Loucy (cell line): Measurements from ENCODE around the gene GRIP1.

Experiments used
- H2AFZ ChIP-seq: fragments of 200-600 bp; sonication (generic); 2 replicates; pipeline ENCODE4 v1.6.0; 2016; ENCODE audit warnings: antibody characterized with exemption, mild to moderate bottlenecking, low read length, moderate library complexity
- H3F3A ChIP-seq: fragments of 200-600 bp; 2 replicates; pipeline ENCODE4 v1.6.0; 2016; ENCODE audit warnings: antibody characterized with exemption, low read depth, mild to moderate bottlenecking
- H3K27me3 ChIP-seq: fragments of 200-600 bp; sonication (generic); 2 replicates; pipeline ENCODE4 v1.6.1; 2014; ENCODE audit warnings: low read length, mild to moderate bottlenecking; ENCODE audit not compliant: insufficient read depth, poor library complexity, severe bottlenecking
- H3K36me3 ChIP-seq: fragments of 200-600 bp; sonication (generic); 2 replicates; pipeline ENCODE4 v1.6.1; 2016; ENCODE audit warnings: low read length; ENCODE audit not compliant: insufficient read depth
- H3K4me1 ChIP-seq: fragments of 200-600 bp; sonication (generic); 2 replicates; pipeline ENCODE4 v1.5.1; 2014; ENCODE audit warnings: low read length, mild to moderate bottlenecking; ENCODE audit not compliant: insufficient read depth, poor library complexity, severe bottlenecking
- H3K4me2 ChIP-seq: fragments of 200-600 bp; sonication (generic); 2 replicates; pipeline ENCODE4 v1.6.0; 2014; ENCODE audit warnings: antibody characterized with exemption, low read length, low read depth, mild to moderate bottlenecking; ENCODE audit not compliant: poor library complexity, severe bottlenecking
- H3K4me3 ChIP-seq: fragments of 200-600 bp; sonication (generic); 2 replicates; pipeline ENCODE4 v1.5.1; 2014; ENCODE audit warnings: low read length, mild to moderate bottlenecking, mixed read lengths; ENCODE audit not compliant: poor library complexity, severe bottlenecking
- H3K79me2 ChIP-seq: fragments of 200-600 bp; sonication (generic); 2 replicates; pipeline ENCODE4 v1.6.1; 2014; ENCODE audit warnings: low read length; ENCODE audit not compliant: insufficient read depth
- H3K9ac ChIP-seq: fragments of 200-600 bp; sonication (generic); 2 replicates; pipeline ENCODE4 v1.6.0; 2014; ENCODE audit warnings: mild to moderate bottlenecking, low read depth, low read length, moderate library complexity; ENCODE audit not compliant: poor library complexity, severe bottlenecking
- H3K9me2 ChIP-seq: fragments of 200-600 bp; sonication (generic); replicated peaks from 2 replicates; pipeline ENCODE4 v1.6.1; 2016; ENCODE audit warnings: low read depth, low read length, mixed read lengths
- H3K9me3 ChIP-seq: fragments of 200-600 bp; sonication (generic); 2 replicates; pipeline ENCODE4 v1.6.1; 2014; ENCODE audit warnings: mild to moderate bottlenecking, antibody characterized with exemption, low read length, low read depth; ENCODE audit not compliant: insufficient read depth
- H4K20me1 ChIP-seq: fragments of 200-600 bp; sonication (generic); 2 replicates; pipeline ENCODE4 v1.6.0; 2014; ENCODE audit warnings: antibody characterized with exemption, low read length, mild to moderate bottlenecking; ENCODE audit not compliant: insufficient read depth, poor library complexity, severe bottlenecking
- EZH2phosphoT487 ChIP-seq: fragments of 200-600 bp; IDR thresholded peaks from 2 replicates; pipeline ENCODE4 v1.6.1; 2018; ENCODE audit warnings: antibody characterized with exemption, mild to moderate bottlenecking, moderate library complexity, borderline replicate concordance
- TF ChIP-seq, protein P1 (sequence below): fragments of 200-600 bp; sonication (generic); conservative IDR thresholded peaks from 2 replicates; pipeline ENCODE4 v1.5.1; 2014; ENCODE audit warnings: mild to moderate bottlenecking, antibody characterized with exemption, low read length

Gene GRIP1

DNA sequence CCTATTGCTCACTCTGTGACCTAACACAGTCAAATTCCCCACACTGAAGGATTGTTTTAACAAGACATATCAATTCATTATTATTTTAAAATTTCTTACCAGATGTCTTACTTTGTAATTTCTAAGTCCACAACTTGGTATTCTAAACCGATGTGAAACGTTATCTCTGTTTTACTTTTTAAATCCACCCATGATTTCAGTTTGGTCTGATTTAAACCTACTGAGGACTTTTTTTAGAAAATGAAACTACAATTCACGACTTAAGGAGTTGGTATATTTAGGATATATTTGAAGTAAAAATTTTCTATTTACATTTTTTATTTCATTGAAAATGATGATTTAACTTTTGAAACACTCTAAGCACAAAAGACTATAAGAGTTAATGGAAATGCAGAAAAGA lies 35.1 kb upstream of the GRIP1 start:
- no peak overlapping the region for H3K4me3 ChIP-seq

DNA sequence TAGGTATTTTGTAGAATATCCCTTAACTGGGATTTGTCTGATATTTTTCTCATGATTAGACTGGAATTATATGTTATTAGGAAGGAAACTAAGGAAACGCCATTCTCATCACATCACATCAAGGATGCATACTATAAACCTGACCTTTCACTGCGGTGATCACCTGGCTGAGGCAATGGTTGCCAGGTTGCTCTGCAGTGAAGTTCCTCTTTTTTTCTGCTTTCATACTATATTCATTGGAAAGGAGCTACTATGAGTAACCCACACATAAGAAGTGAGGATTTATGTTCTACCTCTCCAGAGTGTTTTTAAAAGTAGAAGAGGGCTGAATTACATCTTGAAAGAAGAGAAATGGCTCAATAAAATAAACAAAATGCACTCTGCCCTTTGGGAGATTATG lies 31.0 kb upstream of the GRIP1 start:
- Histone ChIP-seq H3K4me3 (no peak overlapping the region), H3K4me1 (no peaks in the 10 kb centered on the region), H3K36me3 (no peaks in the 10 kb centered on the region), H3K79me2 (no peaks in the 10 kb centered on the region), H3F3A (no peaks in the 10 kb centered on the region), H3K27me3 (no peaks in the 10 kb centered on the region), H4K20me1 (no peaks in the 10 kb centered on the region), H3K4me2 (no peak overlapping the region), H3K9me2 (no peaks in the 10 kb centered on the region), H3K9ac (no peak overlapping the region), H2AFZ (no peak overlapping the region), H3K9me3 (no peaks in the 10 kb centered on the region)
- TF ChIP-seq, protein P1, sequence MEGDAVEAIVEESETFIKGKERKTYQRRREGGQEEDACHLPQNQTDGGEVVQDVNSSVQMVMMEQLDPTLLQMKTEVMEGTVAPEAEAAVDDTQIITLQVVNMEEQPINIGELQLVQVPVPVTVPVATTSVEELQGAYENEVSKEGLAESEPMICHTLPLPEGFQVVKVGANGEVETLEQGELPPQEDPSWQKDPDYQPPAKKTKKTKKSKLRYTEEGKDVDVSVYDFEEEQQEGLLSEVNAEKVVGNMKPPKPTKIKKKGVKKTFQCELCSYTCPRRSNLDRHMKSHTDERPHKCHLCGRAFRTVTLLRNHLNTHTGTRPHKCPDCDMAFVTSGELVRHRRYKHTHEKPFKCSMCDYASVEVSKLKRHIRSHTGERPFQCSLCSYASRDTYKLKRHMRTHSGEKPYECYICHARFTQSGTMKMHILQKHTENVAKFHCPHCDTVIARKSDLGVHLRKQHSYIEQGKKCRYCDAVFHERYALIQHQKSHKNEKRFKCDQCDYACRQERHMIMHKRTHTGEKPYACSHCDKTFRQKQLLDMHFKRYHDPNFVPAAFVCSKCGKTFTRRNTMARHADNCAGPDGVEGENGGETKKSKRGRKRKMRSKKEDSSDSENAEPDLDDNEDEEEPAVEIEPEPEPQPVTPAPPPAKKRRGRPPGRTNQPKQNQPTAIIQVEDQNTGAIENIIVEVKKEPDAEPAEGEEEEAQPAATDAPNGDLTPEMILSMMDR: no peak
- no peak for TF ChIP-seq EZH2phosphoT487

More for the DNA sequence above, 35.1 kb upstream of the GRIP1 start:
- Histone ChIP-seq H3F3A (no peaks in the 10 kb centered on the region), H3K27me3 (no peaks in the 10 kb centered on the region), H3K4me1 (no peaks in the 10 kb centered on the region), H3K4me2 (no peak overlapping the region), H3K9ac (no peak overlapping the region), H2AFZ (no peak overlapping the region), H3K9me3 (no peaks in the 10 kb centered on the region), H3K9me2 (no peaks in the 10 kb centered on the region), H4K20me1 (no peaks in the 10 kb centered on the region), H3K79me2 (no peaks in the 10 kb centered on the region), H3K36me3 (no peaks in the 10 kb centered on the region)
- TF ChIP-seq EZH2phosphoT487: no peak

DNA sequence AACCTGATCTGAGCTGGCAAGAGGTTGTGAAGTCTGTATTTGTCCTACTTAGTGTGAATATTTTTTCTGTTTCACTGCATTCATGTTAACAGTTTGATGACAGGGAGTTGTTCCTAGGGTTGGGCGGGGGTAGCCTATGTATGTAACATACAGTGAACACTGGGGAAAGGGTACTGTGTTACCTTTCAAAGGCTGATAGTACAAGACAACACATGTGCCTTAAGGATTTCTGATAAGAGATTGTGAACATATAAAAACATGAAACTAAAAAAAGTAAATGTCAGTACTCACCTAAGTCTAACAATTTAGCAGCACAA lies 30.5 kb upstream of the GRIP1 start:
- no peaks in the 10 kb centered on the region for H3K27me3 ChIP-seq
- no peaks in the 10 kb centered on the region for H3K79me2 ChIP-seq
- H3K9me3 ChIP-seq: no peaks in the 10 kb centered on the region
- no peak overlapping the region for H3K4me3 ChIP-seq
- H3K4me1 ChIP-seq: no peaks in the 10 kb centered on the region
- H4K20me1 ChIP-seq: no peaks in the 10 kb centered on the region
- no peaks in the 10 kb centered on the region for H3F3A ChIP-seq
- no peak for TF ChIP-seq EZH2phosphoT487
- TF ChIP-seq, protein P1: no peak
- H2AFZ ChIP-seq: no peak overlapping the region
- H3K9ac ChIP-seq: no peak overlapping the region
- H3K36me3 ChIP-seq: no peaks in the 10 kb centered on the region
- H3K9me2 ChIP-seq: no peaks in the 10 kb centered on the region
- no peak overlapping the region for H3K4me2 ChIP-seq

DNA sequence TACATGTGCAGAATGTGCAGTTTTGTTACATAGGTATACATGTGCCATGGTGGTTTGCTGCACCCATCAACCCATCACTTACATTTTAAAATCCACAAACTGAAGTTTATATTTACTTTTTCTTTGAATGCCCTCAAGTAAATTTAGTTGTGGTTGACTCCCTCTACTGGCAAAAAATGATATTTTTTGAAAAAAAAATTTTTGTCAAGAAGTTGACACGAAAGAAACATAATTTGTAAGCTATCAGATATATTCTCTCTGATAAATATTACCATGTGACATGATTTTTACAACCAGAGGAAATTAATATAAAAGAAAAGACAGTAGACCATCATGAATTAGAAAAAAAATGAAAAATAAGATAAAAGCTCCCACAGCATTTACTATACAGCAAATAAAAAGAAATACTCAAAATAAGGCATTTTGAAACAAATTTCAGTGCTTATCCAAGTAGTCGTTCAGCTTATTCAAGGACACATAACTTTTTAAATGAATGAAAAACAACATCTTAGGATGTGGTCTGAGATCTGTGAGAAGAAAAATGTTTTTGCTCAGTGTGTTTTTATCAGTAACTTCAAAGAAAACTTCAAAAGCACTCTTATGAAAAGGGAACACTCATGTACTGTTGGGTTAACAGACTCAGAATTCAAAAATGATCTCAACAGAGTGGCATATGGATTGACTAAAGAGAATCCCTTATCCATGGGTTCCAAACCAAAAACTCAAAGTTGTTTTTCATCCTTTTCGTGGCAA lies 30.0 kb upstream of the GRIP1 start:
- no peaks in the 10 kb centered on the region for H3F3A ChIP-seq
- H3K27me3 ChIP-seq: no peaks in the 10 kb centered on the region
- H4K20me1 ChIP-seq: no peaks in the 10 kb centered on the region
- no peaks in the 10 kb centered on the region for H3K9me2 ChIP-seq
- H2AFZ ChIP-seq: no peak overlapping the region
- H3K9me3 ChIP-seq: no peaks in the 10 kb centered on the region
- H3K4me2 ChIP-seq: no peak overlapping the region
- H3K79me2 ChIP-seq: no peaks in the 10 kb centered on the region
- H3K4me3 ChIP-seq: no peak overlapping the region
- TF ChIP-seq EZH2phosphoT487: no peak
- TF ChIP-seq, protein P1: peak; percentile 61
- H3K36me3 ChIP-seq: no peaks in the 10 kb centered on the region
- no peaks in the 10 kb centered on the region for H3K4me1 ChIP-seq
- no peak overlapping the region for H3K9ac ChIP-seq
